ENCODE measurements around the gene GPC3.

DNA sequence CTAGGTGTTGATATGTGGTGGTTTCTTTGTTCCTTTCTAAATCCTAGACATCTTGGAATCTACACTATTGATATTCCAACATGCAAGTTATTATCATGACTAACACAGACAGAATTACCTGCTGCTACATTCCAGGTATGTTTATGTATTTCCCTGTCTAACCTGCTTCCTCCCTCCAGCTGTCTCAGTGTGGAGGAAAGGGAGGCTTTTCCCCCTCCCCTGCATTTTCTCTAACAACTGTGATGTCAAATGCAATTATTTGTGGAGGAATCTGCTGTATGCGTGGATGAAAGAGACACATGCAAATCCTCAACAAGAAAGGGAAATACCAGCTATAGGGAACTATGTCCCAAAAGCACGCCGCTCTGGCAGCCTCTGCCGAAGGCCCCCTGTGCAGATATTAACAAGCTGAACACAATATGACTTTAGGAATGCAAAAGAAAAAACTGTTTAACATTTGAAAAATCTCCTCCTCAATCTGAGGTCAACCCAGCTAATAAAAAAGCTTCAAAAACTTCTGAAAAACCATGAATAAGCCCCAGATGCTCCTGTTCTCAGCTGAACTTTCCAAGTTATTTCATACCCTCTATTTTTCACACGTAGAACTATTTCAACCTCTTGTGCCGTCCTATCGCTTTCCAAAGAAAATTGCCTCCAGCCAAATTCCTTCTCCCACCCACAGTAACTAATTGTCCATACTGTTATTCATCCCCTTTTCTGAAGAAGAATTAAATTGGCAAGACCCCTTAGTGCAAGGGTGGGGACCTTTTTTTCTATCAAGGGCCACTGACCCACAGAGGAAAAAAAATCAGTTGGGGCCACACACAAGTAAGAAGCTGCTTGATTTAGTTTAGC is 345.0 kb downstream of the GPC3 start:
- no peak for TF ChIP-seq POLR2A (IDR thresholded peaks at IDR 0.05)
- TF ChIP-seq, protein P1, sequence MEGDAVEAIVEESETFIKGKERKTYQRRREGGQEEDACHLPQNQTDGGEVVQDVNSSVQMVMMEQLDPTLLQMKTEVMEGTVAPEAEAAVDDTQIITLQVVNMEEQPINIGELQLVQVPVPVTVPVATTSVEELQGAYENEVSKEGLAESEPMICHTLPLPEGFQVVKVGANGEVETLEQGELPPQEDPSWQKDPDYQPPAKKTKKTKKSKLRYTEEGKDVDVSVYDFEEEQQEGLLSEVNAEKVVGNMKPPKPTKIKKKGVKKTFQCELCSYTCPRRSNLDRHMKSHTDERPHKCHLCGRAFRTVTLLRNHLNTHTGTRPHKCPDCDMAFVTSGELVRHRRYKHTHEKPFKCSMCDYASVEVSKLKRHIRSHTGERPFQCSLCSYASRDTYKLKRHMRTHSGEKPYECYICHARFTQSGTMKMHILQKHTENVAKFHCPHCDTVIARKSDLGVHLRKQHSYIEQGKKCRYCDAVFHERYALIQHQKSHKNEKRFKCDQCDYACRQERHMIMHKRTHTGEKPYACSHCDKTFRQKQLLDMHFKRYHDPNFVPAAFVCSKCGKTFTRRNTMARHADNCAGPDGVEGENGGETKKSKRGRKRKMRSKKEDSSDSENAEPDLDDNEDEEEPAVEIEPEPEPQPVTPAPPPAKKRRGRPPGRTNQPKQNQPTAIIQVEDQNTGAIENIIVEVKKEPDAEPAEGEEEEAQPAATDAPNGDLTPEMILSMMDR (IDR thresholded peaks at IDR 0.05), result no peak

Measured in right lobe of liver (tissue), 4 donors.